Measurements from ENCODE around the gene SPEM2. TPM values are rescaled to one million over a fixed set of nuclear protein-coding genes. Genes with fewer than 3 reads are reported as not detected.

The SPEM2 gene
- total RNA-seq, 1 donor from 2014 or later, result not detected

DNA sequence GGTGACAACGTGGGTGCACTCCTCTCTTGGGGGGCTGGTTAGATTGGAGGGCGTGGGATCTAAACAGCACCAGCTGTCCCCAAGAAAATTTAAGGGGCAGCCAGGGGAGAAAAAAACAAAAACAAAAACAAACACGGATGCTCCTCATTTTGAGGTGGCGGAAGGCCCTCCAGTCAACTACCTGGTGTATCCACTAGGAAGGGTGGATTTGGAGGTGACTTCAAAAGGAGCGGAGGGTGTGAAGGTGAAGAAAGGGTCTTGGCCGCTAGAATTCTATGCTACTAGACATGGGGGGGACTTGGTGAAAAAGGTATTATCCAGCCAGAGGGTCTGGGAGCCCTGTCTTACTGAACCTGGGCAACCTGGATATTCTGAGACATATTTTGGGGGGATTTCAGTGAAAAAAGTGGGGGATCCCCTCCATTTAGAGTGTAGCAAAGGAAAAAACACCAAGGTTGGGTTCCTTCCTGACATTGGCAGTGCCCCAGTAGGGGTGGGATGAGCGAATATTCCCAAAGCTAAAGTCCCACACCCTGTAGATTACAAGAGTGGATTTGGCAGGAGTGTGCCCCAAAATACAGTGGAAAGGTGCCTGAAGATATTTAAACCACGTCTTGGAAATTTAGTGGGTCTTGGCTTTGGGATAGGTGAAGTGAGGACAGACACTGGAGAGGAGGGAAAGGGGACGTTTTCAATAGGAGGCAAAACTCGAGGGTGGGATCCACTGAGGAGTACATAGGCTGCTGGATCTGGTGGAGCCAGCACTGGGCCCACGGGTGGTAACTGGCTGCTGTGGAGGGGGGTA lies 13.4 kb downstream of the SPEM2 start:
- TF ChIP-seq, protein P1, sequence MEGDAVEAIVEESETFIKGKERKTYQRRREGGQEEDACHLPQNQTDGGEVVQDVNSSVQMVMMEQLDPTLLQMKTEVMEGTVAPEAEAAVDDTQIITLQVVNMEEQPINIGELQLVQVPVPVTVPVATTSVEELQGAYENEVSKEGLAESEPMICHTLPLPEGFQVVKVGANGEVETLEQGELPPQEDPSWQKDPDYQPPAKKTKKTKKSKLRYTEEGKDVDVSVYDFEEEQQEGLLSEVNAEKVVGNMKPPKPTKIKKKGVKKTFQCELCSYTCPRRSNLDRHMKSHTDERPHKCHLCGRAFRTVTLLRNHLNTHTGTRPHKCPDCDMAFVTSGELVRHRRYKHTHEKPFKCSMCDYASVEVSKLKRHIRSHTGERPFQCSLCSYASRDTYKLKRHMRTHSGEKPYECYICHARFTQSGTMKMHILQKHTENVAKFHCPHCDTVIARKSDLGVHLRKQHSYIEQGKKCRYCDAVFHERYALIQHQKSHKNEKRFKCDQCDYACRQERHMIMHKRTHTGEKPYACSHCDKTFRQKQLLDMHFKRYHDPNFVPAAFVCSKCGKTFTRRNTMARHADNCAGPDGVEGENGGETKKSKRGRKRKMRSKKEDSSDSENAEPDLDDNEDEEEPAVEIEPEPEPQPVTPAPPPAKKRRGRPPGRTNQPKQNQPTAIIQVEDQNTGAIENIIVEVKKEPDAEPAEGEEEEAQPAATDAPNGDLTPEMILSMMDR (IDR thresholded peaks at IDR 0.05), result no peak
- Mint-ChIP-seq H3K4me1 (ENCODE audit: unreplicated experiment) (peaks cover 44% of the 10 kb centered on the region), H3K27ac (ENCODE audit: unreplicated experiment) (no peak overlapping the region)

DNA sequence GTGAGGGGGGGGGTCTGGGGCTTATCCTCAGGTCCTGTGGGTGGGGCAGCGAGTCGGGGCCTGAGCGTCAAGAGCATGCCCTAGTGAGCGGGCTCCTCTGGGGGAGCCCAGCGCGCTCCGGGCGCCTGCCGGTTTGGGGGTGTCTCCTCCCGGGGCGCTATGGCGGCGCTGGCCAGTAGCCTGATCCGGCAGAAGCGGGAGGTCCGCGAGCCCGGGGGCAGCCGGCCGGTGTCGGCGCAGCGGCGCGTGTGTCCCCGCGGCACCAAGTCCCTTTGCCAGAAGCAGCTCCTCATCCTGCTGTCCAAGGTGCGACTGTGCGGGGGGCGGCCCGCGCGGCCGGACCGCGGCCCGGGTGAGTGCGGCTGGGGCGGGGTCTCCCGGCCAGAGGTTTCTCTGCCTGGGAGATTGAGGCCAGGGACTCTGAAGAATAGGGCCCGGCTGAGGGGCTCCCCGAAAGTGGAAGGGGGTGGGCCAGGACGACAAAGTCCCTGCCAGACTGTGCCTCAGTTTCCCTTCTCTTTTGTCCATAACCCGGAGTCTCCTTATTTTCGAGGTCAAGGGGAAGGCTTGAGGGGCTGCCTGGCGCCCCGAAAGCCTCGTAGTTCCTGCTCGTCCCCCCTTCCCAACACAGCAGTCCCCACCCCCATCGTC lies 14.2 kb downstream of the SPEM2 start, which contains the start of gene FGF11:
TSS of gene FGF11 (plus strand) at position 51 of the 651 bp plus-strand sequence. CDS start at position 160, 109 bp downstream.
- no peak within 1 kb of the TSS for H3K27ac Mint-ChIP-seq (ENCODE audit: unreplicated experiment)
- H3K4me1 Mint-ChIP-seq (ENCODE audit: unreplicated experiment), result peaks cover 46% of the 10 kb centered on the region
- peak within 1 kb of the TSS; percentile 79 for H3K4me3 Mint-ChIP-seq (ENCODE audit: unreplicated experiment)
- peaks cover 2% of the 10 kb centered on the region for H3K36me3 Mint-ChIP-seq (ENCODE audit: unreplicated experiment)
- TF ChIP-seq, protein P1 (IDR thresholded peaks at IDR 0.05), result no peak
- DNase-seq (ENCODE audit: extremely low spot score, unreplicated experiment), result no peak
- H3K9me3 Mint-ChIP-seq (ENCODE audit: unreplicated experiment), result no peaks in the 10 kb centered on the region
- H3K27me3 Mint-ChIP-seq (ENCODE audit: unreplicated experiment), result peaks cover 36% of the 10 kb centered on the region

More for the DNA sequence above, 13.4 kb downstream of the SPEM2 start:
- Mint-ChIP-seq H3K27me3 (ENCODE audit: unreplicated experiment) (peaks cover 36% of the 10 kb centered on the region), H3K9me3 (ENCODE audit: unreplicated experiment) (no peaks in the 10 kb centered on the region), H3K36me3 (ENCODE audit: unreplicated experiment) (peaks cover 2% of the 10 kb centered on the region), H3K4me3 (ENCODE audit: unreplicated experiment) (peak overlapping the region; percentile 63)
- DNase-seq (ENCODE audit: extremely low spot score, unreplicated experiment), result no peak

DNA sequence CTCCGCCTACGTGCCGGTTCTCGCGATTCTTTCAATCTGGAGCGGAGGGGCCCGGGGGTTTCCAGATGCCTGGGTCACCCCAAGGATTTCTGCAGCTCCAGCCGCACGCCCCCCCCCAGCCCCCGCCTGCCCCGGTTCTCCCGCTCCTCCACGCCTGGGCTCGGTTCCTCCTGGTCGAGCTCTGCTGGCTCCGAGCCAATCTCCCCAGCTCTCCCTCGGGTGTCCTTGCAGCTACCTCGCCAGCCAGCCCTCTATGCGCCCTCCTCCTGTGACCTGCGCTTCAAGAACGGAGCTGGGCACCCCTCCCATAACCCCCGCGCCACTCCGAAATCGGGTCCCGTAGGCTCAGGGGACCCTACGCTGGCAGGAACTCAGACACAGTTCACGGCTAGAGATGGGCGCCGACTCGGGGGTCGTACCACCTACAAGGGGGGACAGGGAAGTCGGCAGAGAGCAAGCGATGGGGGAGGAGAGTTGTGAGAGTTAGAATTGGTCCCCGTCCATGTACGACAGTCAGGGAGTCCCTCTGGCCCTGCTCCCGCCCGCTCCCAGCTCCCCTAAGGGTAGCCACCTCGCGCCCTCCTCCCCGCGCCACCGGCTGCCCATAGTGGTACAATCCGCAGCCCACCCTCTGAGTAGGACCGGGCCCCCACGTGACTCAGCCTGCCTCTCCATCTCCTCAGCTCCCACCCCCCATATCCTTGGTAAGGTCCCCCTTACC lies 14.9 kb downstream of the SPEM2 start:
- Mint-ChIP-seq H3K9me3 (ENCODE audit: unreplicated experiment) (no peaks in the 10 kb centered on the region), H3K27me3 (ENCODE audit: unreplicated experiment) (peaks cover 36% of the 10 kb centered on the region), H3K4me3 (ENCODE audit: unreplicated experiment) (peak overlapping the region; percentile 79), H3K36me3 (ENCODE audit: unreplicated experiment) (peaks cover 2% of the 10 kb centered on the region), H3K4me1 (ENCODE audit: unreplicated experiment) (peaks cover 50% of the 10 kb centered on the region), H3K27ac (ENCODE audit: unreplicated experiment) (no peak overlapping the region)
- TF ChIP-seq, protein P1 (IDR thresholded peaks at IDR 0.05), result no peak
- no peak for DNase-seq (ENCODE audit: extremely low spot score, unreplicated experiment)

DNA sequence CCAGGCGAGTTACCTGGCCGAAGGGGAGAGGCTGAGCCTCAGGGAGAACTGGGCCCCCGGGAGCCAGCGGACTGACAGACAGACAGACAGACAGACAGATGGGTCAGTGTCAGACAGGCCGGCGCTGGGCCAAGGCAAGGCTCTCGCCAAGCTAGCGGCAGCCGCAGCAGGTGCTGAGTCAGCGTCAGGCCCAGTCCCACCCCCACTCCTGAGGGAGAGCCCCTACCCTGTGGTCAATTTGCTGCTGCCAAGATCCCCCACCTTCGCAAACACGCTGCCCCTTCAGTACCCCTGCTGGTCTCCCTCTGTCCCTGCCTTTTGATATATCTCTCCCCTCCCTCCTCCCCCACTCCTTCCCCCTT lies 15.4 kb downstream of the SPEM2 start:
- Mint-ChIP-seq H3K4me1 (ENCODE audit: unreplicated experiment) (peaks cover 53% of the 10 kb centered on the region), H3K27me3 (ENCODE audit: unreplicated experiment) (peaks cover 41% of the 10 kb centered on the region), H3K4me3 (ENCODE audit: unreplicated experiment) (peak overlapping the region; percentile 79), H3K27ac (ENCODE audit: unreplicated experiment) (no peak overlapping the region), H3K9me3 (ENCODE audit: unreplicated experiment) (no peaks in the 10 kb centered on the region), H3K36me3 (ENCODE audit: unreplicated experiment) (peaks cover 2% of the 10 kb centered on the region)
- DNase-seq (ENCODE audit: extremely low spot score, unreplicated experiment), result no peak
- TF ChIP-seq, protein P1 (IDR thresholded peaks at IDR 0.05), result no peak

All from osteocyte (in vitro differentiated cells).